Lung (tissue), 12 donors: ENCODE data around the gene DYNLT1. TPM values are rescaled to one million over a fixed set of nuclear protein-coding genes. Genes with fewer than 3 reads are reported as not detected.
A peak's percentile ranks its signal among the peaks of the same experiment; 100 is the strongest.

Experiments used
- ATAC-seq: fragments of 200-7000 bp; cut with Tn5 transposase; one replicate; pipeline ENCODE4 v1.9.1; 2020; ENCODE audit warnings: moderate number of reproducible peaks; ENCODE audit not compliant: insufficient read depth, low FRiP score
- DNase-seq, 3 donors: peaks; one replicate each; pipeline ENCODE4 v3.0.0-alpha.2; 2013 to 2017
- H3K27ac ChIP-seq, 2 donors: one replicate each; pipeline ENCODE4 v1.5.1; 2013; ENCODE audit warnings: mild to moderate bottlenecking in 2 of 2, moderate library complexity in 2 of 2, control low read depth in 1 of 2, inconsistent platforms in 1 of 2, low read depth in 1 of 2, low read length in 1 of 2
- H3K27me3 ChIP-seq, 3 donors: one replicate each; pipeline ENCODE4 v1.5.1; 2013; ENCODE audit warnings: low read length in 2 of 3; ENCODE audit not compliant: control insufficient read depth in 3 of 3, insufficient read depth in 3 of 3
- H3K36me3 ChIP-seq, 4 donors: one replicate each; pipeline ENCODE4 v1.5.1; 2013; ENCODE audit warnings: low read length in 4 of 4, mild to moderate bottlenecking in 1 of 4, moderate library complexity in 1 of 4; ENCODE audit not compliant: control insufficient read depth in 4 of 4, insufficient read depth in 4 of 4
- H3K4me1 ChIP-seq, 5 donors: one replicate each; pipeline ENCODE4 v1.5.1; 2013; ENCODE audit warnings: low read length in 5 of 5, mild to moderate bottlenecking in 2 of 5, moderate library complexity in 1 of 5; ENCODE audit not compliant: control insufficient read depth in 5 of 5, insufficient read depth in 5 of 5
- H3K4me3 ChIP-seq: one replicate; pipeline ENCODE4 v1.5.1; 2013; ENCODE audit warnings: mild to moderate bottlenecking, control low read depth, moderate library complexity
- H3K9ac ChIP-seq, 2 donors: one replicate each; pipeline ENCODE4 v1.5.1; 2013; ENCODE audit warnings: low read length in 2 of 2, control low read depth in 1 of 2; ENCODE audit not compliant: insufficient read depth in 1 of 2
- H3K9me3 ChIP-seq, 4 donors: one replicate each; pipeline ENCODE4 v1.5.1; 2013; ENCODE audit warnings: low read length in 3 of 4, mild to moderate bottlenecking in 1 of 4, moderate library complexity in 1 of 4; ENCODE audit not compliant: control insufficient read depth in 4 of 4, insufficient read depth in 3 of 4
- WGBS, 2 donors: extraction: QIAGEN DNeasy Blood & Tissue Kit; methylation state at CpG; one replicate each; pipeline ENCODE4 v1.1.7; 2013; 5-methylcytosine and 5-hydroxymethylcytosine counted together
- polyA plus RNA-seq, 2 donors: library from polyadenylated mRNA; stranded (reverse); fragments of 200-250 nt; gene quantifications; one replicate each; pipeline ENCODE4 v1.2.1, GENCODE V29; 2013
- total RNA-seq, 2 donors: library from RNA; depleted of rRNA in 1 of 2; stranded (reverse); fragments of >200 nt in 1 of 2; gene quantifications; one replicate each; pipeline ENCODE4 v1.2.1, GENCODE V29; 2014 to 2021
- TF ChIP-seq, protein P1 (sequence below): IDR thresholded peaks from 2 replicates; pipeline ENCODE4 v1.5.1; 2012; ENCODE audit warnings: mild to moderate bottlenecking; ENCODE audit errors: control extremely low read depth, extremely low read depth
- donor health status: control.
- donor health status: control.
- donor health status: Bipolar disorder and iron deficiency.
- donor health status: healthy.
- donor health status: DM: yes; HTN: yes; CAD: no.

Gene DYNLT1
- total and polyA plus RNA-seq, 4 donors, result 83.4 to 268 (median 199) TPM

DNA sequence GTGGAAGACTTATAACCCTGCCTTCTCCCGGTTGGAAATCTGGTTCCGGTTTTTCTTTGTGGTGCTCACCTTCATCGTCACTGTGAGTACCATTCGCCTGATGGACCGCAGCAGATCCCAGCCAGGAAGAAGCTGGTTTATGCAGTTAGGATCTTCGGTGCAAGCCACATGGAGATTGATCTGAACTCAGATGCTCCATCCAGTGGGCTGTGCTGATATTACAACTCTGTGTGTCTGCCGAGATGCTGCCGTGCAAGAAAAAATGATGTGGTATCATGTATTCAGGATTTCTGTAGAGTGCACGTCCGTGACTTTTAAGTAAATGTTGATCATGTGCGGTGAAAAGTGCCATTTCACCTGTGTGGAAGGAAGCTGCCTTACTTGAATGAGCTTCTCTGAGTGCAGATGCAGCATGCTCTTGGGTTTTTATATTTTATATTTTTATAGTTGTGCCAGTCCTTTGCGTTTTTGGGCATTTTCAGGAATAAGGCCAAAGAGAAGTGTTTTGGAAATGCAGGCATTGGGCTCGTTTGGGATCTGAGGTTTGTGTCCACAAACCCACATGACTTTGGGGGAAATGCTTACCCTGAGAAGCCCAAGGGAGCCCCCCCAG lies 39.2 kb downstream of the DYNLT1 start:
- 48 to 56% methylated on average over 13 of the region's 13 CpGs for WGBS, 2 donors
- DNase-seq, result peak; percentile 74 to 82 (median 78)
- Histone ChIP-seq H3K4me1 (peaks cover 0 to 3% (median 0%) of the 10 kb centered on the region in 5 donors), H3K9me3 (peaks cover 0 to 2% (median 0%) of the 10 kb centered on the region in 4 donors), H3K27me3 (no peaks in the 10 kb centered on the region), H3K36me3 (peaks cover 3 to 37% (median 8%) of the 10 kb centered on the region in 4 donors), H3K4me3 (no peak overlapping the region), H3K9ac (no peak overlapping the region), H3K27ac (no peak overlapping the region)
- ATAC-seq, result peak; percentile 71
- TF ChIP-seq, protein P1, sequence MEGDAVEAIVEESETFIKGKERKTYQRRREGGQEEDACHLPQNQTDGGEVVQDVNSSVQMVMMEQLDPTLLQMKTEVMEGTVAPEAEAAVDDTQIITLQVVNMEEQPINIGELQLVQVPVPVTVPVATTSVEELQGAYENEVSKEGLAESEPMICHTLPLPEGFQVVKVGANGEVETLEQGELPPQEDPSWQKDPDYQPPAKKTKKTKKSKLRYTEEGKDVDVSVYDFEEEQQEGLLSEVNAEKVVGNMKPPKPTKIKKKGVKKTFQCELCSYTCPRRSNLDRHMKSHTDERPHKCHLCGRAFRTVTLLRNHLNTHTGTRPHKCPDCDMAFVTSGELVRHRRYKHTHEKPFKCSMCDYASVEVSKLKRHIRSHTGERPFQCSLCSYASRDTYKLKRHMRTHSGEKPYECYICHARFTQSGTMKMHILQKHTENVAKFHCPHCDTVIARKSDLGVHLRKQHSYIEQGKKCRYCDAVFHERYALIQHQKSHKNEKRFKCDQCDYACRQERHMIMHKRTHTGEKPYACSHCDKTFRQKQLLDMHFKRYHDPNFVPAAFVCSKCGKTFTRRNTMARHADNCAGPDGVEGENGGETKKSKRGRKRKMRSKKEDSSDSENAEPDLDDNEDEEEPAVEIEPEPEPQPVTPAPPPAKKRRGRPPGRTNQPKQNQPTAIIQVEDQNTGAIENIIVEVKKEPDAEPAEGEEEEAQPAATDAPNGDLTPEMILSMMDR, result peak; percentile 60

DNA sequence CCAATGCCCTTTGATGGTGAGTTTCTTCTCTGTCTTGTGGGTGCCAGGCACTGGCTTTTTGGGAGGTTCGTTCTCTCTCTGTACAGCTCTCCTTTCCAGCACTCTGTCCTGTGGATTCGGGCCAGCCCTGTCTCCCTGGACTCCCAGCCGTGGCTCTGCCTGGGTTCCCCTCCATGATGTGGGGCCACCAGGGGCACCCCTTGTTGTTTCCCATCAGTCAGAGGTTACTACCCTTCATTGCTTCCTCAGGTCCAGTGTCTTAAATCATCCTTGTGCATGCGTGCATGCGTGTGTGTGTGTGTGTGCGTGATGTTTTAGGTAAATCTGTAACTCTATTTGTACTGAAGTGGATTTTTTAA lies 40.5 kb downstream of the DYNLT1 start:
- DNase-seq (no peak), ATAC-seq (no peak)
- H3K27me3 ChIP-seq, result no peaks in the 10 kb centered on the region
- H3K27ac ChIP-seq, result no peak overlapping the region
- H3K9ac ChIP-seq, result no peak overlapping the region
- TF ChIP-seq, protein P1, result no peak
- peaks cover 0 to 31% (median 5%) of the 10 kb centered on the region in 4 donors for H3K36me3 ChIP-seq
- H3K4me3 ChIP-seq, result no peak overlapping the region
- 95% methylated on average over 6 of the region's 6 CpGs for WGBS, 2 donors
- H3K9me3 ChIP-seq, result peaks cover 0 to 2% (median 0%) of the 10 kb centered on the region in 4 donors
- no peaks in the 10 kb centered on the region for H3K4me1 ChIP-seq

DNA sequence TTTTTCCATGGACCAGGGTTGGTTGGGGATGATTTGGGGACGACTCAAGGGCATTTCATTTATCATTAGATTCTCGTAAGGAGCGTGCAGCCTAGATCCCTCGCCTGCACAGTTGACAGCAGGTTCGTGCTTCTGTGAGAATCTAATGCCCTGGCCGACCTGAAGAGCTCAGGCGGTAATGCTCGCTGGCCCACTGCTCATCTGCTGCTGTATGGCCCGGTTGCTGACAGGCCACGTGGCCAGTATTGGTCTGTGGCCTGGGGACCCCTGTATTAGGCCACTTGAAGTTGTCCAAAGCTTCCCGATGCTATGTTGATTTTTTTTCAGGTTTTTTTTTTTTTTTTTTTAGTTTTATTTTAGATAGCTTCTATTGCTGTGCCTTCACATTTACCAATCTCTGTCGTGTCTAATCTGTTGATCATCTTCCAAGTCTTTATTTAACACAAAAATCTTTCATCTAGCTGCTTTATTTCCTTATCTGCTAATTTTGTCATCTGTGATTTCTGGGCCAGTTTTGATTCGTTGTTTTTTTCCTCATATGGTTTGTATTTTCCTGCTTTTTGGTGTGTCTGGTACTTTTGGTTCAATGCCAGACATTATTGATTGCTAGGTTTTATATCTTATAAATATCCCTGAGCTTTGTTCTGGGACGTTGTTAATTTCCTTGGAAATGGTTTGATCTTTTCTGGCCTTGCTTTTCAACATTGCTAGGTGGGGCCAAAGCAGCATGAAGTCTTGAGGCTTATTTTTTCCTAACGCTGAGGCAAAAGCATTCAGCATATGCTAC lies 41.1 kb downstream of the DYNLT1 start:
- H3K27ac ChIP-seq, result no peak overlapping the region
- H3K9me3 ChIP-seq, result peaks cover 0 to 2% (median 0%) of the 10 kb centered on the region in 4 donors
- peaks cover 0 to 31% (median 4%) of the 10 kb centered on the region in 4 donors for H3K36me3 ChIP-seq
- WGBS, 2 donors, result 84 to 90% methylated on average over 15 of the region's 15 CpGs
- H3K27me3 ChIP-seq, result no peaks in the 10 kb centered on the region
- no peak overlapping the region for H3K9ac ChIP-seq
- no peaks in the 10 kb centered on the region for H3K4me1 ChIP-seq
- TF ChIP-seq, protein P1, result no peak
- no peak overlapping the region for H3K4me3 ChIP-seq
- ATAC-seq, result no peak
- no peak for DNase-seq
